ENCODE results near the gene RIBC2.
"Not testable (repeated sequence)": the region's sequence is repeated elsewhere in the genome, so short reads cannot be mapped to it uniquely, and the experiment has no call there.

RIBC2 gene

GRCh38 chr22:45425101-45425500 lies 11.6 kb downstream of the RIBC2 start:
- no peak for DNase-seq

GRCh38 chr22:45425531-45426265 lies 12.2 kb downstream of the RIBC2 start:
- DNase-seq, result no peak

GRCh38 chr22:45426387-45426786 lies 12.9 kb downstream of the RIBC2 start:
- no peak for DNase-seq

- no peak for DNase-seq
These were observed 13.6 kb downstream of the RIBC2 start for GRCh38 chr22:45427114-45427513.

GRCh38 chr22:45428391-45429385 lies 15.2 kb downstream of the RIBC2 start:
- DNase-seq, result no peak

GRCh38 chr22:45429424-45429823 lies 15.9 kb downstream of the RIBC2 start:
- no peak for DNase-seq

- no peak for DNase-seq
These were observed 16.7 kb downstream of the RIBC2 start for GRCh38 chr22:45429981-45430775.

- DNase-seq, result no peak
These were observed 17.4 kb downstream of the RIBC2 start for GRCh38 chr22:45430871-45431270.

GRCh38 chr22:45434981-45435380 lies 21.5 kb downstream of the RIBC2 start:
- DNase-seq, result no peak

- DNase-seq, result no peak
These were observed 22.1 kb downstream of the RIBC2 start for GRCh38 chr22:45435544-45436139.

- not testable (repeated sequence) for DNase-seq
These were observed 23.5 kb downstream of the RIBC2 start for GRCh38 chr22:45436871-45437517.

GRCh38 chr22:45438336-45438735 lies 24.8 kb downstream of the RIBC2 start:
- no peak for DNase-seq

GRCh38 chr22:45440688-45441087 lies 27.2 kb downstream of the RIBC2 start:
- not testable (repeated sequence) for DNase-seq

GRCh38 chr22:45441138-45441537 lies 27.6 kb downstream of the RIBC2 start:
- DNase-seq, result no peak

- no peak for DNase-seq
These were observed 28.6 kb downstream of the RIBC2 start for GRCh38 chr22:45442116-45442515.

GRCh38 chr22:45444168-45444567 lies 30.7 kb downstream of the RIBC2 start:
- no peak for DNase-seq

- no peak for DNase-seq
These were observed 31.7 kb downstream of the RIBC2 start for GRCh38 chr22:45445031-45445710.

- no peak for DNase-seq
These were observed 32.7 kb downstream of the RIBC2 start for GRCh38 chr22:45446216-45446615.

GRCh38 chr22:45447596-45447995 lies 34.1 kb downstream of the RIBC2 start:
- not testable (repeated sequence) for DNase-seq

GRCh38 chr22:45448431-45448830 lies 34.9 kb downstream of the RIBC2 start:
- no peak for DNase-seq

- not testable (repeated sequence) for DNase-seq
These were observed 35.9 kb downstream of the RIBC2 start for GRCh38 chr22:45449442-45449841.

Measured in cortex of kidney (tissue), 1 donor.